ENCODE data around the gene PCBP3.

GRCh38 chr21:45966791-45967394 lies 323.4 kb downstream of the PCBP3 start:
- TF ChIP-seq CTCF (IDR thresholded peaks at IDR 0.05 in 4 of 5, conservative IDR thresholded peaks at IDR 0.05 in 1 of 5), result no peak
- TF ChIP-seq POLR2A (IDR thresholded peaks at IDR 0.05), result no peak

All from gastrocnemius medialis (tissue), 4 donors.